ENCODE data around the gene LYL1. TPM values are rescaled to one million over a fixed set of nuclear protein-coding genes. Genes with fewer than 3 reads are reported as not detected.

Gene LYL1
- total and polyA plus RNA-seq, 9 of the 15 experiments (the other 6 are each of a cell fraction or from before 2014, with no cell fraction given): 1.3 to 266 (median 34.0) TPM

GRCh38 chr19:13104848-13105711 lies 2.4 kb upstream of the LYL1 start:
- peak overlapping the region; percentile 43 to 78; a peak in 3 of 4 replicates for H3K9ac ChIP-seq (ENCODE audit: insufficient read depth in 1 of 2, low read depth in 2 of 2, low read length in 2 of 2)
- H4K20me1 ChIP-seq (replicated peaks; ENCODE audit: control insufficient read depth, insufficient read depth, low read length): no peaks in the 10 kb centered on the region
- in situ Hi-C loops (cut with MboI) (no loop called here), intact Hi-C loops (cut with micrococcal nuclease) (loop anchor here (10.0 kb wide), 1 partner anchor 130 kb away; no protein-coding TSS in a partner anchor)
- H3K27ac ChIP-seq (ENCODE audit: extremely low read depth, low read depth, low read length): peak overlapping the region; percentile 98
- TF ChIP-seq CTCF (IDR thresholded peaks at IDR 0.05 in 2 of 3, conservative IDR thresholded peaks at IDR 0.05 in 1 of 3; ENCODE audit: insufficient read depth in 2 of 3, low read depth in 1 of 3, low read length in 3 of 3): peak in 1 of 3 experiments; percentile 32; a peak in 1 of 6 replicates
- TF ChIP-seq RBM34 (IDR thresholded peaks at IDR 0.05; ENCODE audit: borderline replicate concordance, insufficient read depth, low read length): no peak
- 0 out of 2 replicates have a peak overlapping the region, but pooled peaks have one; percentile 81 for H2AFZ ChIP-seq (ENCODE audit: low read depth, low read length)
- BruUV-seq (replicated peaks): no TSS peak
- H3K9me3 ChIP-seq (replicated peaks; ENCODE audit: control insufficient read depth, insufficient read depth, low read depth, low read length): no peaks in the 10 kb centered on the region
- no peak overlapping the region for H3K4me3 ChIP-seq
- POLR2A ChIA-PET: interaction anchor here (0.6 to 2.1 kb wide), 8 partner anchors 9 to 1753 kb away, joined by 3 to 10 read pairs (median 4); no protein-coding TSS in a partner anchor
- no peaks in the 10 kb centered on the region for H3K9me1 ChIP-seq (ENCODE audit: control insufficient read depth, insufficient read depth, low read length)
- 86% methylated on average over 19 of the region's 29 CpGs for WGBS (ENCODE audit: insufficient coverage, low coverage, missing lambda C conversion rate)
- peaks cover 55% of the 10 kb centered on the region for H3K36me3 ChIP-seq (ENCODE audit: control insufficient read depth, insufficient read depth, low read length)
- FAIRE-seq: no peak
- no peak for ATAC-seq
- no peaks in the 10 kb centered on the region for H3K27me3 ChIP-seq (ENCODE audit: control insufficient read depth in 2 of 2, insufficient read depth in 2 of 2, low read length in 2 of 2)
- CTCF ChIA-PET (ENCODE audit: low intra/inter-chr PET ratio): interaction anchor here (1.3 kb wide), 1 partner anchor 127 kb away, joined by 4 read pairs; no protein-coding TSS in a partner anchor
- peaks cover 16 to 48% of the 10 kb centered on the region in 2 experiments for H3K4me1 ChIP-seq (replicated peaks in 1 of 2; ENCODE audit: control insufficient read depth in 2 of 2, insufficient read depth in 2 of 2, low read length in 2 of 2)
- peaks cover 37% of the 10 kb centered on the region for H3K79me2 ChIP-seq (ENCODE audit: control insufficient read depth, insufficient read depth, low read length)
- H3K4me2 ChIP-seq (ENCODE audit: insufficient read depth, low read length): peak overlapping the region; percentile 36; the same call in 1 of the 2 replicates
- DNase-seq (ENCODE audit: extremely low read depth in 1 of 4, low spot score in 3 of 4): no peak

All from K562 (cell line).